ENCODE results near the gene LSM14A.

GRCh38 chr19:34218818-34219164 lies 46.5 kb downstream of the LSM14A start:
- TF ChIP-seq CTCF (IDR thresholded peaks at IDR 0.05) (no peak), ZNF138 (CRISPR knock-in tag; conservative IDR thresholded peaks at IDR 0.05) (no peak), ESRRA (CRISPR knock-in tag; IDR thresholded peaks at IDR 0.05; ENCODE audit: borderline replicate concordance) (no peak), PREB (CRISPR knock-in tag; IDR thresholded peaks at IDR 0.05; ENCODE audit: borderline replicate concordance) (no peak), RELA (CRISPR knock-in tag; IDR thresholded peaks at IDR 0.05; ENCODE audit: borderline replicate concordance) (no peak), ZNF416 (CRISPR knock-in tag; IDR thresholded peaks at IDR 0.05) (no peak), ZSCAN18 (CRISPR knock-in tag; IDR thresholded peaks at IDR 0.05) (no peak), GABPB1 (CRISPR knock-in tag; IDR thresholded peaks at IDR 0.05) (no peak), ETV6 (CRISPR knock-in tag; IDR thresholded peaks at IDR 0.05) (no peak), CBFB (CRISPR knock-in tag; IDR thresholded peaks at IDR 0.05; ENCODE audit: low read depth) (no peak), NR1H2 (CRISPR knock-in tag; IDR thresholded peaks at IDR 0.05) (no peak)
